GM10248 (cell line): Measurements from ENCODE around the gene PARP1.
"Not testable (repeated sequence)": the region's sequence is repeated elsewhere in the genome, so short reads cannot be mapped to it uniquely, and the experiment has no call there.

ENCODE experiments used
- CTCF ChIA-PET: fragments of 300-600 bp; sonication (Branson Sonifier 250); formaldehyde crosslinking; extraction: SDS; loops from one replicate; lab custom pipeline; 2021; ENCODE audit warnings: antibody characterized with exemption; lab: Yijun Ruan, JAX
- POLR2A ChIA-PET: fragments of 350-650 bp; sonication (Branson Sonifier 250); formaldehyde crosslinking; extraction: SDS; loops from one replicate; lab custom pipeline; 2020; ENCODE audit warnings: antibody characterized with exemption; lab: Yijun Ruan, JAX
- DNase-seq: peaks from one replicate; pipeline ENCODE4 v3.0.0; 2012; ENCODE audit errors: extremely low spot score
- CTCF ChIP-seq: IDR thresholded peaks from 2 replicates; pipeline ENCODE4 v1.5.1; 2012; ENCODE audit warnings: mild to moderate bottlenecking, low read depth; ENCODE audit errors: extremely low read depth, missing control alignments, control extremely low read depth

The PARP1 gene

GRCh38 chr1:226342656-226343055, 65.2 kb downstream of the PARP1 start:
- ChIA-PET CTCF (interaction anchor here (0.9 kb wide), 1 partner anchor 10 kb away, joined by 3 read pairs; no protein-coding TSS in a partner anchor), POLR2A (no interaction called here)
- no peak for TF ChIP-seq CTCF
- DNase-seq, result no peak

DNA sequence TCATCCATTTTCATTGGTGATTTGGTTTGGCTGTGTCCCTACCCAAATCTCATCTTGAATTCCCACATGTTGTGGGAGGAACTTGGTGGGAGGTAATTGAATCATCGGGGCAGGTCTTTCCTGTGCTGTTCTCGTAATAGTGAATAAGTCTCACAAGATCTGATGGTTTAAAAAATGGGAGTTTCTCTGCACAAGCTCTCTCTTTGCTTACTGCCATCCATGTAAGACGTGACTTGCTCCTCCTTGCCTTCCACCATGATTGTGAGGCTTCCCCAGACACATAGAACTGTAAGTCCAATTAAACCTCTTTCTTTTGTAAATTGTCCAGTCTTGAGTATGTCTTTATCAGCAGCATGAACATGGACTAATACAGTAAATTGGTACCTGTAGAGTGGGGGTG, 67.8 kb downstream of the PARP1 start:
- POLR2A ChIA-PET, DNase-seq, CTCF ChIA-PET: not testable (repeated sequence)

- no peak for TF ChIP-seq CTCF
- CTCF ChIA-PET, result interaction anchor here (1.4 kb wide), 1 partner anchor 136 kb away, joined by 4 read pairs; no protein-coding TSS in a partner anchor
Observed at GRCh38 chr1:226337276-226337875, 70.5 kb downstream of the PARP1 start.

GRCh38 chr1:226335661-226336060, 72.2 kb downstream of the PARP1 start:
- no peak for DNase-seq
- TF ChIP-seq CTCF, result no peak
- ChIA-PET POLR2A (no interaction called here), CTCF (no interaction called here)

More at GRCh38 chr1:226337276-226337875, 70.5 kb downstream of the PARP1 start:
- DNase-seq, result no peak
- POLR2A ChIA-PET, result no interaction called here

DNA sequence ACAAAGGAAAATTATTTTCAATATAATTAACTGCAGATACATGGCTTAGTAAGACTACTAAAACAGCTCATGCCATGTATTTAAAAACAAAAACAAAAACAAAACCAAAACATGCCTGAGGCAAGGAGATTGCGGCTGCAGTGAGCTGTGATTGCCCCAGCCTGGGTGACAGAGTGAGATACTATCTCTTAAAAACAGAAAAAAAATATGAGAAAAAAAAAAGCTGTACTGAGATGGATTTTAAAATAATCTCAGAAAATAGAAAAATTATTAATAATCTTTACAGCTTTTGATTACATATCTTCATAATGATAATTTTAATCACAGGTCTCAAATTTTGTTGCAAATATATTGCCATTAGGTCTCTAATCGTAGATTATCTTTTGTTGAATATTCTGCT, 74.9 kb downstream of the PARP1 start:
- ChIA-PET CTCF (interaction anchor here (0.6 to 3.2 kb wide), 42 partner anchors 8 to 240 kb away, joined by 3 to 30 read pairs (median 5); partner anchors contain the start of genes LIN9 and PARP1), POLR2A (no interaction called here)
- no peak for TF ChIP-seq CTCF
- DNase-seq, result no peak

DNA sequence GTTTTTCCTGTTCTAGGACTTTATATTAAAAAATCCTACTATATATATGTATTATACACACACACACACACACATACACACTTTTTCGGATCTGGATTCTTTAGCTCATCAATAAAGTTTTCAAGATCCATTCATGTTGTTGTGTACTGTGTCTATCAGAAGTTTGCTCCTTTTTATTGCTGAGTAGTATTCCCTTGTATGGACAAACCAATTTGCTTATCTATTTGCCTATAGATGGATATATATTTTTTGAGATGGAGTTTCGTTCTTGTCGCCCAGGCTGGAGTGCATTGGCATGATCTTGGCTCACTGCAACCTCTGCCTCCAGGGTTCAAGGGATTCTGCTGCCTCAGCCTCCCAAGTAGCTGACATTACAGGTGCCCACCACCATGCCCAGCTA, 78.7 kb downstream of the PARP1 start:
- TF ChIP-seq CTCF, result no peak
- no peak for DNase-seq
- ChIA-PET POLR2A (no interaction called here), CTCF (interaction anchor here (1.3 to 1.7 kb wide), 2 partner anchors 131 to 204 kb away, joined by 3 read pairs; no protein-coding TSS in a partner anchor)

- TF ChIP-seq CTCF, result no peak
- POLR2A ChIA-PET, result no interaction called here
- DNase-seq, result no peak
- CTCF ChIA-PET, result interaction anchor here (1.0 kb wide), 1 partner anchor 17 kb away, joined by 4 read pairs; no protein-coding TSS in a partner anchor
Observed at GRCh38 chr1:226327761-226328162, 80.1 kb downstream of the PARP1 start.
